ENCODE data around the gene DENND4C. TPM values are rescaled to one million over a fixed set of nuclear protein-coding genes. Genes with fewer than 3 reads are reported as not detected.

DENND4C gene
- total RNA-seq, 1 donor = 65.1 TPM

- H3K27ac ChIP-seq (ENCODE audit: low read depth, low read length) = no peak overlapping the region
- no peak for DNase-seq (ENCODE audit: insufficient read length, low spot score, missing footprints)
- H2AFZ ChIP-seq (ENCODE audit: low read length) = no peak overlapping the region
- H3K36me3 ChIP-seq (ENCODE audit: insufficient read depth, low read length) = no peaks in the 10 kb centered on the region
- no peaks in the 10 kb centered on the region for H3K4me1 ChIP-seq (ENCODE audit: insufficient read depth, low read length)
- H3K4me2 ChIP-seq (ENCODE audit: insufficient read depth, low read length) = no peak overlapping the region
- TF ChIP-seq CTCF (IDR thresholded peaks at IDR 0.05; ENCODE audit: extremely low read depth, low read depth, low read length) = no peak
- no peaks in the 10 kb centered on the region for H3K9me3 ChIP-seq (ENCODE audit: low read depth, low read length)
- H3K4me3 ChIP-seq (ENCODE audit: insufficient read depth, low read length) = no peak overlapping the region
- H4K20me1 ChIP-seq (ENCODE audit: insufficient read depth, low read length) = peaks cover 44% of the 10 kb centered on the region
- peaks cover 78% of the 10 kb centered on the region for H3K79me2 ChIP-seq (ENCODE audit: insufficient read depth, low read length)
- no peaks in the 10 kb centered on the region for H3K27me3 ChIP-seq (ENCODE audit: insufficient read depth, low read length)
Measured at GRCh38 chr9:19270421-19270949, 40.0 kb downstream of the DENND4C start.

GRCh38 chr9:19271081-19271480 is 40.6 kb downstream of the DENND4C start:
- H3K27me3 ChIP-seq (ENCODE audit: insufficient read depth, low read length) = no peaks in the 10 kb centered on the region
- H3K9me3 ChIP-seq (ENCODE audit: low read depth, low read length) = no peaks in the 10 kb centered on the region
- H3K79me2 ChIP-seq (ENCODE audit: insufficient read depth, low read length) = peaks cover 84% of the 10 kb centered on the region
- no peak overlapping the region for H3K27ac ChIP-seq (ENCODE audit: low read depth, low read length)
- no peaks in the 10 kb centered on the region for H3K36me3 ChIP-seq (ENCODE audit: insufficient read depth, low read length)
- no peak overlapping the region for H3K4me2 ChIP-seq (ENCODE audit: insufficient read depth, low read length)
- no peak overlapping the region for H2AFZ ChIP-seq (ENCODE audit: low read length)
- peaks cover 48% of the 10 kb centered on the region for H4K20me1 ChIP-seq (ENCODE audit: insufficient read depth, low read length)
- no peak overlapping the region for H3K4me3 ChIP-seq (ENCODE audit: insufficient read depth, low read length)
- DNase-seq (ENCODE audit: insufficient read length, low spot score, missing footprints) = no peak
- TF ChIP-seq CTCF (IDR thresholded peaks at IDR 0.05; ENCODE audit: extremely low read depth, low read depth, low read length) = no peak
- H3K4me1 ChIP-seq (ENCODE audit: insufficient read depth, low read length) = no peaks in the 10 kb centered on the region

- H3K27me3 ChIP-seq (ENCODE audit: insufficient read depth, low read length) = no peaks in the 10 kb centered on the region
- H4K20me1 ChIP-seq (ENCODE audit: insufficient read depth, low read length) = peaks cover 21% of the 10 kb centered on the region
- no peak for DNase-seq (ENCODE audit: insufficient read length, low spot score, missing footprints)
- H3K4me2 ChIP-seq (ENCODE audit: insufficient read depth, low read length) = no peak overlapping the region
- no peak overlapping the region for H3K4me3 ChIP-seq (ENCODE audit: insufficient read depth, low read length)
- H3K36me3 ChIP-seq (ENCODE audit: insufficient read depth, low read length) = no peaks in the 10 kb centered on the region
- no peak overlapping the region for H3K27ac ChIP-seq (ENCODE audit: low read depth, low read length)
- no peak overlapping the region for H2AFZ ChIP-seq (ENCODE audit: low read length)
- TF ChIP-seq CTCF (IDR thresholded peaks at IDR 0.05; ENCODE audit: extremely low read depth, low read depth, low read length) = no peak
- H3K79me2 ChIP-seq (ENCODE audit: insufficient read depth, low read length) = peaks cover 64% of the 10 kb centered on the region
- peaks cover 4% of the 10 kb centered on the region for H3K4me1 ChIP-seq (ENCODE audit: insufficient read depth, low read length)
- no peaks in the 10 kb centered on the region for H3K9me3 ChIP-seq (ENCODE audit: low read depth, low read length)
Measured at GRCh38 chr9:19281801-19282200, 51.3 kb downstream of the DENND4C start.

- Histone ChIP-seq H3K27me3 (ENCODE audit: insufficient read depth, low read length) (no peaks in the 10 kb centered on the region), H3K9me3 (ENCODE audit: low read depth, low read length) (no peaks in the 10 kb centered on the region), H3K36me3 (ENCODE audit: insufficient read depth, low read length) (peaks cover 4% of the 10 kb centered on the region), H3K27ac (ENCODE audit: low read depth, low read length) (no peak overlapping the region), H4K20me1 (ENCODE audit: insufficient read depth, low read length) (peaks cover 20% of the 10 kb centered on the region), H3K4me3 (ENCODE audit: insufficient read depth, low read length) (no peak overlapping the region), H3K79me2 (ENCODE audit: insufficient read depth, low read length) (peaks cover 64% of the 10 kb centered on the region), H2AFZ (ENCODE audit: low read length) (no peak overlapping the region), H3K4me2 (ENCODE audit: insufficient read depth, low read length) (no peak overlapping the region), H3K4me1 (ENCODE audit: insufficient read depth, low read length) (peaks cover 5% of the 10 kb centered on the region)
- no peak for TF ChIP-seq CTCF (IDR thresholded peaks at IDR 0.05; ENCODE audit: extremely low read depth, low read depth, low read length)
- DNase-seq (ENCODE audit: insufficient read length, low spot score, missing footprints) = no peak
Measured at GRCh38 chr9:19283072-19283710, 52.7 kb downstream of the DENND4C start.

Measured in osteoblast (primary cell).